Calu3 (cell line): ENCODE data around the gene ARHGAP22. TPM values are rescaled to one million over a fixed set of nuclear protein-coding genes. Genes with fewer than 3 reads are reported as not detected.

ENCODE experiments used
- BruUV-seq: library from RNA; stranded (reverse); fragments of 400-500 nt; replicated peaks from 2 replicates; lab custom pipeline; 2021; lab: Mats Ljungman, UMichigan
- CTCF ChIA-PET: fragments of 300-600 bp; sonication (Branson Sonifier 250); formaldehyde crosslinking; loops from one replicate; lab custom pipeline; 2022; ENCODE audit warnings: antibody characterized with exemption; lab: Charles Lee
- DNase-seq: peaks from one replicate; pipeline ENCODE4 v3.0.0; 2022
- H3K27ac Mint-ChIP-seq: one replicate; pipeline ENCODE4 v1.8.0; 2022; ENCODE audit warnings: mixed read lengths; ENCODE audit not compliant: unreplicated experiment
- H3K27me3 Mint-ChIP-seq: one replicate; pipeline ENCODE4 v1.8.0; 2022; ENCODE audit warnings: mixed read lengths; ENCODE audit not compliant: unreplicated experiment
- H3K36me3 Mint-ChIP-seq: one replicate; pipeline ENCODE4 v1.8.0; 2022; ENCODE audit warnings: mild to moderate bottlenecking, moderate library complexity, mixed read lengths; ENCODE audit not compliant: insufficient read depth, unreplicated experiment
- H3K4me1 Mint-ChIP-seq: one replicate; pipeline ENCODE4 v1.8.0; 2022; ENCODE audit warnings: mild to moderate bottlenecking, low read depth, mixed read lengths; ENCODE audit not compliant: unreplicated experiment
- H3K4me3 Mint-ChIP-seq: one replicate; pipeline ENCODE4 v1.8.0; 2022; ENCODE audit warnings: mild to moderate bottlenecking, low read depth, moderate library complexity, mixed read lengths; ENCODE audit not compliant: unreplicated experiment
- H3K9me3 Mint-ChIP-seq: one replicate; pipeline ENCODE4 v1.8.0; 2022; ENCODE audit warnings: low read depth, mixed read lengths; ENCODE audit not compliant: unreplicated experiment
- CTCF ChIP-seq: fragments of 200-600 bp; IDR thresholded peaks from one replicate; pipeline ENCODE4 v1.8.0; 2022; ENCODE audit warnings: antibody characterized with exemption; ENCODE audit not compliant: unreplicated experiment
- intact Hi-C: fragments of 100-400 bp; cut with micrococcal nuclease; formaldehyde crosslinking; loops from one replicate; pipeline ENCODE4 v1.10.0; 2022; ENCODE audit not compliant: unreplicated experiment
- total RNA-seq: library from RNA; stranded (reverse); gene quantifications from 2 replicates; pipeline ENCODE4 v1.2.3, GENCODE V29; 2022

The ARHGAP22 gene
- total RNA-seq, 1 experiment from 2014 or later, result 1.0 TPM

GRCh38 chr10:48552946-48553564, 51.8 kb downstream of the ARHGAP22 start:
- intact Hi-C loops, result loop anchor here (2.0 to 5.0 kb wide), 2 partner anchors 54 to 104 kb away; partner anchors contain the start of gene ARHGAP22
- CTCF ChIA-PET, result interaction anchor here (5.1 kb wide), 1 partner anchor 103 kb away, joined by 42 read pairs; no protein-coding TSS in a partner anchor
- DNase-seq, result no peak
- no peak for TF ChIP-seq CTCF
- no peaks in the 10 kb centered on the region for H3K36me3 Mint-ChIP-seq
- H3K4me3 Mint-ChIP-seq, result no peak overlapping the region
- H3K9me3 Mint-ChIP-seq, result no peaks in the 10 kb centered on the region
- no peaks in the 10 kb centered on the region for H3K4me1 Mint-ChIP-seq
- peaks cover 41% of the 10 kb centered on the region for H3K27me3 Mint-ChIP-seq
- H3K27ac Mint-ChIP-seq, result no peak overlapping the region
- BruUV-seq, result no TSS peak

DNA sequence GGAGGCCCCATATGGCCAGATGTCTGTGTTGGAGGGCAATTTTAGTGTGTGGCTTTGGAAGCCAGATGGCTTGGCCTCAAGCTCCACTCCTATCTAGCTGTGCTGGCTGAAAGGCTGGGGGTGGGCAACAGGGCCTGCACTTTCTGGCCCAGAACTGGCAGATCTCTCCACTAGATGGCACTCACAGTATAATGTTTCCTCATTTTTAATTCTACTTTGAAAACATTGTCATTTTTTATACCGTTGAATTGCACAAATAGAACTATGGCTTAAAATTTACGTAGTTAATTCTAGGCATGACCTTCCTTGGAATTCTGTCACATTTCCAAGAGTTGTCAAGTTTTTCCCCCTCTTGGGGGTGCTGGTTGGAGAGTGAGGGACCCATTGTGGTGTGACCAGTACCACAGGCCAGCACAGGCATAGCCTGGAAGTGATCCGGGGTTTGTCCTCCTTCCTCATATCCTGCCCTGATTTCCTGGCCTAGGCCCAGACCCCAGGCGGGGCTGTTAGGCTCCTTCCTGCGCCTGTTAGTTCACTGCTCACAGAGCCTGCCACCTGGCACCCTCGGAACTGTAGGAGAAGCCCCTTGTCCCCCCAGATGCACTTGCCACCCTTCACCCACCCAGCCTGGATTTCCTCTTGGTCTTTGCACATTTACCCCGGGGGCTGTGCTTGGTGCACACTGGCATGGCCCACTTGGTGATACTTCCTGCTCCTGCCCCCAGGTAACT, 52.8 kb downstream of the ARHGAP22 start:
- peak; percentile 25 for DNase-seq
- Mint-ChIP-seq H3K9me3 (no peaks in the 10 kb centered on the region), H3K4me1 (no peaks in the 10 kb centered on the region), H3K27me3 (peaks cover 41% of the 10 kb centered on the region), H3K36me3 (no peaks in the 10 kb centered on the region), H3K4me3 (no peak overlapping the region), H3K27ac (no peak overlapping the region)
- TF ChIP-seq CTCF, result peak; percentile 52
- no TSS peak for BruUV-seq
- CTCF ChIA-PET, result interaction anchor here (5.1 kb wide), 1 partner anchor 104 kb away, joined by 42 read pairs; no protein-coding TSS in a partner anchor
- intact Hi-C loops, result loop anchor here (2.0 to 5.0 kb wide), 2 partner anchors 55 to 105 kb away; partner anchors contain the start of gene ARHGAP22

DNA sequence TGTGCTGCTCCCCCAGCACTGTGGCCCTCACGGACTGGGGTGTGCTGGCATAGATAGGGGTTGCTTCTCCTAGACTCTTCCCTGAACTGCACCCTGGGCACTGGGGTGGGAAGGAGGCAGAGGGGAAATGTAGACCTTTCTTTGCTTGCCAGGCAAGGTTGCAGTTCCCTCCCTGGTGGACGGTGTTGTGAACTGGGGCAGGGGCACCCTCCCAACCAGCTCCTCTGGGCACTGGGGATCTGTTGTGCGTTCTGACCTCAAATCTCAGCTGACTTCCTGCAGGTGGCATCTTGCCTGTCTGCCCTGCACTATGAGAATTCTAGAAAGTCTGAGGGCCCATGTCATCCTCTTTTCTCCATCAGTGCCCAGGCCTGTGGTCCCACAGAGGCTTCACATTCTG, 53.9 kb downstream of the ARHGAP22 start:
- no peak overlapping the region for H3K4me3 Mint-ChIP-seq
- no peaks in the 10 kb centered on the region for H3K4me1 Mint-ChIP-seq

More for the DNA sequence above, 53.9 kb downstream of the ARHGAP22 start:
- H3K27ac Mint-ChIP-seq, result no peak overlapping the region
- no TSS peak for BruUV-seq
- DNase-seq, result no peak
- CTCF ChIA-PET, result interaction anchor here (5.1 kb wide), 1 partner anchor 105 kb away, joined by 42 read pairs; no protein-coding TSS in a partner anchor
- intact Hi-C loops, result loop anchor here (5.0 kb wide), 1 partner anchor 56 kb away; the partner anchor contains the start of gene ARHGAP22
- TF ChIP-seq CTCF, result no peak
- peaks cover 39% of the 10 kb centered on the region for H3K27me3 Mint-ChIP-seq
- H3K9me3 Mint-ChIP-seq, result no peaks in the 10 kb centered on the region
- H3K36me3 Mint-ChIP-seq, result no peaks in the 10 kb centered on the region
